NCI-H2029 treated with DMSO at 0.1 percent for 48 hours (cell line): Measurements from ENCODE around the gene ERCC1.

Experiments used
- DNase-seq: peaks from one replicate; lab custom pipeline; 2025; lab: John Stamatoyannopoulos, UW

The ERCC1 gene

DNA sequence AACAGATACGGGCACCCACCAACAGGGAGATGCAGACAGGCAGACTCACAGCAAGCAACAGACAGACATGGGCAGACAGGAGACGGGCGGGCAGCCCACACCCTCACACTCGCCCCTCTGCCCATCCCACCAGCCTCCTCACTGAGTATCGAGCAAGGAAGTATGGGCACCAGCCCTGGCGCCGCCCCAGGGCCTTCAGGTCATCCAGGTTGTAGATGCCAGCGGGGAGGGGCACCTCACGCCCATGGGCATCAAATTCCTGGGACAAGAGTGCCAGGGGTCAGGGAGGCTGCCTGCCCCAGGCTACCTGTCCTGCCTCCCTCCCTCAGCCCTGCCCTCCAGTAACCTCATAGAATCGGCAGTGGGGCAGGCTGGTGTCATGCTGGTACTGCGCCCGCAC is 59.0 kb downstream of the ERCC1 start:
- no peak for DNase-seq

GRCh38 chr19:45363861-45364459 is 59.8 kb downstream of the ERCC1 start:
- DNase-seq, result no peak

GRCh38 chr19:45362291-45362690 is 61.4 kb downstream of the ERCC1 start:
- DNase-seq, result no peak

- no peak for DNase-seq
Observed at GRCh38 chr19:45361608-45362007, 62.1 kb downstream of the ERCC1 start.

- DNase-seq, result no peak
Observed at GRCh38 chr19:45358213-45358792, 65.4 kb downstream of the ERCC1 start.

DNA sequence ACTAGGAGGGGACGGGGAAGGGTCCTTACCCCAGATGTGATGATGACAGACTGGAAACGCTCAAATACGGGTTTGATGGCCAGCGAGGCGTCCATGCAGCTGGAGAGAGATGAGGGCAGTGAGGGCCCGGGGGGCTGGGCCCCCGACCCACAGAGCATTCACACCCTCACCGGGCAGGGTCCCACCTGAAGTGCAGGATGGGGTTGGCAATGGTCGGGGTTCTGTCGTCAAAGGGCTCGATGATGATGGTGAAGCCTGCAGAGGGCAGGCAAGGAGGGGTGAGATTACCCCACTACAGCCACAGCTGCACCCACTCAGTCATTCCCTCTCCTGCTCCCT is 66.3 kb downstream of the ERCC1 start:
- DNase-seq, result no peak
